T-cell (primary cell): Measurements from ENCODE around the gene SAMD4A. TPM values are rescaled to one million over a fixed set of nuclear protein-coding genes. Genes with fewer than 3 reads are reported as not detected.
A peak's percentile ranks its signal among the peaks of the same experiment; 100 is the strongest.

ENCODE experiments used
- ATAC-seq, 4 experiments: fragments of 200-7000 bp in 3 of 4; fragments of 150-1000 bp in 1 of 4; cut with Tn5 transposase; replicated peaks in 1 of 4; 1 replicate in 3 of 4; 2 replicates in 1 of 4; pipeline ENCODE4 v1.10.0; 2021; ENCODE audit warnings: moderate library complexity in 3 of 4, mild to moderate bottlenecking in 2 of 4, moderate number of reproducible peaks in 1 of 4
- CTCF ChIA-PET, 2 donors: fragments of 300-600 bp; sonication (Branson Sonifier 250); formaldehyde crosslinking; loops; one replicate each; lab custom pipeline; 2022; ENCODE audit warnings: antibody characterized with exemption in 2 of 2; lab: Charles Lee
- POLR2A ChIA-PET, 2 donors: fragments of 300-600 bp; sonication (Branson Sonifier 250); formaldehyde crosslinking; loops; one replicate each; lab custom pipeline; 2022; ENCODE audit warnings: antibody characterized with exemption in 2 of 2; lab: Charles Lee
- DNase-seq, 35 experiments: peaks; one replicate each; pipeline versions ENCODE4 v3.0.0 to v3.0.0-alpha.2; 2013 to 2023
- H3K27ac ChIP-seq: one replicate; pipeline ENCODE4 v1.5.1; 2013; ENCODE audit warnings: low read length
- H3K27me3 ChIP-seq, 2 experiments: replicated peaks in 1 of 2; 1 replicate in 1 of 2; 2 replicates in 1 of 2; pipeline versions ENCODE4 v1.6.1 to v1.7.0; 2013; ENCODE audit warnings: low read length in 1 of 2, mixed read lengths in 1 of 2; ENCODE audit not compliant: control insufficient read depth in 2 of 2, insufficient read depth in 2 of 2; ENCODE audit errors: extremely low read depth in 1 of 2
- H3K36me3 ChIP-seq, 2 donors: 1 replicate in 1 of 2; 2 replicates in 1 of 2; pipeline versions ENCODE4 v1.6.1 to v1.7.0; 2013; ENCODE audit warnings: low read length in 1 of 2; ENCODE audit not compliant: control insufficient read depth in 2 of 2, insufficient read depth in 1 of 2; ENCODE audit errors: extremely low read depth in 1 of 2
- H3K4me1 ChIP-seq, 2 experiments: 1 replicate in 1 of 2; 2 replicates in 1 of 2; pipeline versions ENCODE4 v1.6.1 to v1.7.0; 2013; ENCODE audit warnings: low read length in 2 of 2, mixed read lengths in 1 of 2; ENCODE audit not compliant: insufficient read depth in 2 of 2, control insufficient read depth in 1 of 2; ENCODE audit errors: extremely low read depth in 1 of 2
- H3K4me3 ChIP-seq, 2 donors: 1 replicate in 1 of 2; 2 replicates in 1 of 2; pipeline versions ENCODE4 v1.5.1 to v1.7.0; 2013; ENCODE audit warnings: mild to moderate bottlenecking in 2 of 2, low read length in 1 of 2, moderate library complexity in 1 of 2; ENCODE audit not compliant: control insufficient read depth in 1 of 2; ENCODE audit errors: extremely low read depth in 1 of 2
- H3K9me3 ChIP-seq: 2 replicates; pipeline ENCODE4 v1.7.0; 2013
- H3K27ac Mint-ChIP-seq, 2 donors: one replicate each; pipeline ENCODE4 v1.8.0; 2020 to 2021; ENCODE audit warnings: mild to moderate bottlenecking in 2 of 2, mixed read lengths in 2 of 2
- H3K27me3 Mint-ChIP-seq, 2 donors: one replicate each; pipeline ENCODE4 v1.8.0; 2021 to 2022; ENCODE audit warnings: mixed read lengths in 2 of 2
- H3K36me3 Mint-ChIP-seq: one replicate; pipeline ENCODE4 v1.8.0; 2021; ENCODE audit warnings: mixed read lengths
- H3K4me1 Mint-ChIP-seq, 3 donors: one replicate each; pipeline ENCODE4 v1.8.0; 2020 to 2022; ENCODE audit warnings: mixed read lengths in 3 of 3, mild to moderate bottlenecking in 1 of 3
- H3K4me3 Mint-ChIP-seq, 3 donors: one replicate each; pipeline ENCODE4 v1.8.0; 2020 to 2022; ENCODE audit warnings: mild to moderate bottlenecking in 3 of 3, mixed read lengths in 3 of 3, moderate library complexity in 3 of 3
- H3K9me3 Mint-ChIP-seq, 3 donors: one replicate each; pipeline ENCODE4 v1.8.0; 2020 to 2022; ENCODE audit warnings: mixed read lengths in 3 of 3
- WGBS: methylation state at CpG from one replicate; pipeline ENCODE4 v1.1.5; 2013; ENCODE audit warnings: missing lambda C conversion rate; ENCODE audit not compliant: insufficient coverage; 5-methylcytosine and 5-hydroxymethylcytosine counted together
- total RNA-seq, 35 experiments: library from RNA in 6 of 35; stranded (reverse) in 6 of 35; fragments of 120-200 nt in 1 of 35; gene quantifications; one replicate each; pipeline versions ENCODE4 v1.2.1 to v1.2.4 and lab custom pipeline; 2013 to 2026

SAMD4A gene
- total RNA-seq, 5 donors from 2014 or later (not counting 1 experiment from before 2014, with no cell fraction given): 1.2 to 3.9 (median 1.3) TPM

DNA sequence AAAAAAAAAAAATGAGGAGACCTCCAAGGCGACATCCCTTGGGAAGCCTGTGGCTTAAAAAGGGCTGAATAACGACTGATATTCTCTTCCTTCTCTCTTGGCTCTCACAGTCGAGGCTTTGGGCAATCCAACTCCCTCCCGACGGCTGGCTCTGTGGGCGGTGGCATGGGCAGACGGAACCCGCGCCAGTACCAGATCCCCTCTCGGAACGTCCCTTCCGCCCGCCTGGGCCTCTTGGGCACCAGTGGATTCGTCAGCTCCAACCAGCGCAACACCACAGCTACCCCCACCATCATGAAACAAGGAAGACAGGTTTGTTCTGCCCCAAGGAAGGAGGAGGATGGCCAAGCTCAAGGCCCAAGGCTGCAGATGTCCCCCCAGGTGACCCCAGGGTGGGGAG is 207.9 kb downstream of the SAMD4A start:
- no peak for ATAC-seq
- Mint-ChIP-seq H3K9me3 (no peaks in the 10 kb centered on the region), H3K27ac (no peak overlapping the region), H3K4me3 (no peak overlapping the region), H3K4me1 (peaks cover 29 to 33% (median 31%) of the 10 kb centered on the region in 3 donors), H3K27me3 (peaks cover 2 to 4% of the 10 kb centered on the region in 2 donors), H3K36me3 (no peaks in the 10 kb centered on the region)
- H3K36me3 ChIP-seq: no peaks in the 10 kb centered on the region
- H3K4me1 ChIP-seq: peaks cover 5 to 27% of the 10 kb centered on the region in 2 experiments
- 97% methylated on average over 6 of the region's 15 CpGs for WGBS
- no peak for DNase-seq
- CTCF ChIA-PET: interaction anchor here (0.6 to 5.3 kb wide), 19 partner anchors 9 to 1100 kb away, joined by 3 to 97 read pairs (median 4); partner anchors contain the start of genes SAMD4A (in 2 of the 2) and GCH1 (in 1 of the 2)
- H3K27me3 ChIP-seq: peaks cover 0 to 18% of the 10 kb centered on the region in 2 experiments
- no peaks in the 10 kb centered on the region for H3K9me3 ChIP-seq
- no peak overlapping the region for H3K4me3 ChIP-seq
- H3K27ac ChIP-seq: no peak overlapping the region
- POLR2A ChIA-PET: no interaction called here

- DNase-seq (no peak), ATAC-seq (no peak)
- POLR2A ChIA-PET: interaction anchor here in 1 of 2 donors (0.7 kb wide), 1 partner anchor 31 kb away, joined by 8 read pairs; no protein-coding TSS in a partner anchor
- Mint-ChIP-seq H3K9me3 (no peaks in the 10 kb centered on the region), H3K36me3 (no peaks in the 10 kb centered on the region), H3K4me1 (peaks cover 29 to 33% (median 31%) of the 10 kb centered on the region in 3 donors), H3K27me3 (peaks cover 2 to 4% of the 10 kb centered on the region in 2 donors), H3K4me3 (no peak overlapping the region), H3K27ac (no peak overlapping the region)
- Histone ChIP-seq H3K27me3 (peaks cover 0 to 18% of the 10 kb centered on the region in 2 experiments), H3K27ac (no peak overlapping the region), H3K4me3 (no peak overlapping the region), H3K9me3 (no peaks in the 10 kb centered on the region), H3K4me1 (peaks cover 5 to 27% of the 10 kb centered on the region in 2 experiments), H3K36me3 (no peaks in the 10 kb centered on the region)
- WGBS: no CpG with 5 or more reads among the region's 8 CpGs
- CTCF ChIA-PET: interaction anchor here (0.6 to 5.3 kb wide), 17 partner anchors 8 to 1855 kb away, joined by 3 to 97 read pairs (median 4); partner anchors contain the start of gene SAMD4A (in 1 of the 2)
These were observed 208.7 kb downstream of the SAMD4A start for GRCh38 chr14:54775486-54776140.

GRCh38 chr14:54776361-54777001 is 209.6 kb downstream of the SAMD4A start:
- Histone ChIP-seq H3K9me3 (no peaks in the 10 kb centered on the region), H3K36me3 (no peaks in the 10 kb centered on the region), H3K27me3 (peaks cover 0 to 18% of the 10 kb centered on the region in 2 experiments), H3K4me3 (no peak overlapping the region), H3K27ac (no peak overlapping the region), H3K4me1 (peaks cover 5 to 27% of the 10 kb centered on the region in 2 experiments)
- DNase-seq: peak in 31 of 35 experiments; percentile 9 to 58 (median 36)
- CTCF ChIA-PET: interaction anchor here (0.6 to 5.3 kb wide), 8 partner anchors 20 to 1856 kb away, joined by 3 to 97 read pairs (median 6); partner anchors contain the start of gene SAMD4A (in 1 of the 2)
- Mint-ChIP-seq H3K27me3 (peaks cover 2 to 4% of the 10 kb centered on the region in 2 donors), H3K4me1 (peaks cover 29 to 33% (median 31%) of the 10 kb centered on the region in 3 donors), H3K27ac (peak overlapping the region in 1 of 2 donors; percentile 27), H3K36me3 (no peaks in the 10 kb centered on the region), H3K4me3 (peak overlapping the region in 2 of 3 donors; percentile 31 to 42), H3K9me3 (no peaks in the 10 kb centered on the region)
- ATAC-seq: no peak
- 11% methylated on average over 11 of the region's 12 CpGs for WGBS
- POLR2A ChIA-PET: interaction anchor here (0.5 to 0.7 kb wide), 4 partner anchors 19 to 290 kb away, joined by 3 to 8 read pairs (median 3); no protein-coding TSS in a partner anchor

GRCh38 chr14:54777395-54777794 is 210.5 kb downstream of the SAMD4A start:
- Mint-ChIP-seq H3K4me3 (no peak overlapping the region), H3K9me3 (no peaks in the 10 kb centered on the region), H3K27me3 (peaks cover 2 to 4% of the 10 kb centered on the region in 2 donors), H3K36me3 (no peaks in the 10 kb centered on the region), H3K4me1 (peaks cover 29 to 30% (median 30%) of the 10 kb centered on the region in 3 donors), H3K27ac (no peak overlapping the region)
- POLR2A ChIA-PET: interaction anchor here in 1 of 2 donors (0.7 kb wide), 1 partner anchor 291 kb away, joined by 3 read pairs; no protein-coding TSS in a partner anchor
- H3K27ac ChIP-seq: no peak overlapping the region
- ATAC-seq (no peak), DNase-seq (no peak)
- CTCF ChIA-PET: interaction anchor here (0.6 to 1.0 kb wide), 5 partner anchors 19 to 271 kb away, joined by 3 to 6 read pairs (median 5); no protein-coding TSS in a partner anchor
- no peaks in the 10 kb centered on the region for H3K9me3 ChIP-seq
- no peaks in the 10 kb centered on the region for H3K36me3 ChIP-seq
- 56% methylated on average over 4 of the region's 8 CpGs for WGBS
- peaks cover 5 to 27% of the 10 kb centered on the region in 2 experiments for H3K4me1 ChIP-seq
- peaks cover 0 to 18% of the 10 kb centered on the region in 2 experiments for H3K27me3 ChIP-seq
- H3K4me3 ChIP-seq: no peak overlapping the region

DNA sequence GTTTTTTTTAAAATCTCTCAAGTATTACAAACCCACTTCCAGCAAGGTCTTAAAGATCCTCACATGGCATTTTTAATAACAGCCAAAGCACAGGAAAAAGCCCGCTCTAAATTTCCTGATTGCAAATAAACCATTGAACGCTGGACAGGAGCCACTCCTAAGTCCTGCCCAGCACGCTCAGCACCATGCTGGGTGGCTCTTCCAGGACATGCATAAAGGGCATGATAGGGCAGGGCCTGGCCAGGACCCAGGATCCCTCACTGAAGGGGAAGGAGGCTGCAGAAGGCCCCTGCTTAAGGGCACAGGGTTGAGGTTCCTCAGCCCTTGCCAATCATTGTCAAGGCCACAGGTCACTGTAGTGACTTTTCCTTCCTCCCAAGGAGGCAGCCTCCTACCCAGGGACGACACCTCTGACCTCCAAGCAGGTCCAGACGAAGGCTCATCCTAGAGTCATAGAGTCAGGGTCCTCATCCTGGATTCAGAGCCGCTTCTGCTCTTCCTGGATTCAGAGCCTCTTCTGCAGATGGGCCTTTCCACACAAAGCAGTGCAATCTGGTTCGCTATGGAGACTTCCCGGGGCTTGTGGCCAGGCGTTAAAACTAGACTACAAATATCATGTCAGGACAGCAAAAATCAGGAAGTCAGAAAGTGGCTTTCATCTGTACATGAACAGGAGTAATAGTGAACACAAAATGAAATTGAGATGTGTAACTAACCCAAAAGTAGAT is 211.9 kb downstream of the SAMD4A start:
- Histone ChIP-seq H3K9me3 (no peaks in the 10 kb centered on the region), H3K27ac (no peak overlapping the region), H3K4me3 (no peak overlapping the region), H3K4me1 (peaks cover 0 to 14% of the 10 kb centered on the region in 2 experiments), H3K27me3 (peaks cover 0 to 20% of the 10 kb centered on the region in 2 experiments), H3K36me3 (no peaks in the 10 kb centered on the region)
- ChIA-PET POLR2A (no interaction called here), CTCF (no interaction called here)
- peaks cover 2 to 4% of the 10 kb centered on the region in 2 donors for H3K27me3 Mint-ChIP-seq
- H3K9me3 Mint-ChIP-seq: no peaks in the 10 kb centered on the region
- H3K36me3 Mint-ChIP-seq: no peaks in the 10 kb centered on the region
- no peak overlapping the region for H3K27ac Mint-ChIP-seq
- WGBS: 83% methylated on average over 9 of the region's 9 CpGs
- DNase-seq: no peak
- H3K4me1 Mint-ChIP-seq: peaks cover 16 to 19% (median 16%) of the 10 kb centered on the region in 3 donors
- no peak for ATAC-seq
- no peak overlapping the region for H3K4me3 Mint-ChIP-seq
